NCI-H128 (cell line): ENCODE results near the gene SLC22A15.
"Not testable (repeated sequence)": the region's sequence is repeated elsewhere in the genome, so short reads cannot be mapped to it uniquely, and the experiment has no call there.

Experiments
- DNase-seq: peaks from one replicate; lab custom pipeline; 2025; ENCODE audit not compliant: unreplicated experiment; lab: John Stamatoyannopoulos, UW

SLC22A15 gene

DNA sequence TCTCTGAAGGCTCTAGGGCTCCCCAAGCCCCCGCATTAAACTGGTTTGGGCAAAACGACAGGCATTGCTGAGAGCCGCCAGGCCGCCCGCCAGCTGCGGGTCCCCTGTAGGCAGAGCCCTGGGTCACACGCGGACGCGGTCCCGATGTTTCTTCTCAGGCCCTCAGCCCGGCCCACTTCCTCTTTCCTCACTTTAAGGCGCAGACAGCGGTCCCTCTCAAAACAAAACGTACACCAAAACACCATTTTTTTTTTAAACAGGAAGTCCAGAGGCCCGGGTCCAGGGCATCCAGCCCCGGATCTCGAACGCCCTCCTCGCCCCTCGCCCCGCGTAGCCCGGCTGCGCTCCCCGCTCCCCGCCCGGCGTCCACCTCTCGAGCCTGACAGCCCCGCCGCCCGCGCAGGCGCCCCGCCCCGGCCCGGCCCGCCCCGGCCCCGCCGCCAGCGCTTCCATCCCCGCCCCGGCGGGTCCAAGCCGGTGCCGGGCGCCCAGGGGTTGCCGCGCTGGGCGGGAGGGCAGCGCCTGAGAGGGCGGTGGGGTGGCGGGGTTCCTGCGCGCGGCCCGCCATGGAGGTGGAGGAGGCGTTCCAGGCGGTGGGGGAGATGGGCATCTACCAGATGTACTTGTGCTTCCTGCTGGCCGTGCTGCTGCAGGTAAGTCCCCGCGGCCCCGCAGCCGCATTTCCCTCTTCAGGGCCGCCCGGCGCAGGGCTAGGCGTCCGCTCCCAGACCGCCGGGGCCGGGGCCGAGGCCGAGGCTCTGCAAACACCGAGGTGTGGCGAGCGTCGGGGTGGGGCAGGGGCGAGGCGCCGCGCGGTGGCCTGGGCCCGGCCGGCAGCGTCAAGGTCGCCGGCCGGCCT is at the start of gene SLC22A15:
Gene SLC22A15 (plus strand): TSS at position 452 of the 859 bp plus-strand sequence. CDS start 115 bp downstream, at position 567.
- no peak for DNase-seq

DNA sequence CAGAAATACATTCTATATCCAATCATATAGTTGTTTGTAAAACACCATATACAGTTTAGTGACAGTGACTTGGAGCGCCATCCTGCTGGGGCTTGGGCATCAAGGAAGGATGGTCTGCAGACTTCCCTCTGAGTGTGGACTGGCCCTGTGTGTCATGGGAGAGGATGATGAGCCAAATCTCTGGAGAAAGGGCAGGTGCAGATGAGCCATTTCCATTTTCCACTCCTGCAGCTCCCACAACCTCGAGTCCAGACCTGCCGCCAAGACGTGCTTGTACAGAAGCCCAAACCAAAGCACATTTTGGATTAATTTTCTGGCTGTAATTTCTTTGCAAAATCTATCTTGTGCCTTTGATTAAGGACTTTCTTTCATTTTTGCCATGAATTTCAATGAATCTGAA is 48.3 kb upstream of the SLC22A15 start:
- DNase-seq: no peak

- DNase-seq: no peak
Measured at GRCh38 chr1:115929881-115930280, 46.4 kb upstream of the SLC22A15 start.

DNA sequence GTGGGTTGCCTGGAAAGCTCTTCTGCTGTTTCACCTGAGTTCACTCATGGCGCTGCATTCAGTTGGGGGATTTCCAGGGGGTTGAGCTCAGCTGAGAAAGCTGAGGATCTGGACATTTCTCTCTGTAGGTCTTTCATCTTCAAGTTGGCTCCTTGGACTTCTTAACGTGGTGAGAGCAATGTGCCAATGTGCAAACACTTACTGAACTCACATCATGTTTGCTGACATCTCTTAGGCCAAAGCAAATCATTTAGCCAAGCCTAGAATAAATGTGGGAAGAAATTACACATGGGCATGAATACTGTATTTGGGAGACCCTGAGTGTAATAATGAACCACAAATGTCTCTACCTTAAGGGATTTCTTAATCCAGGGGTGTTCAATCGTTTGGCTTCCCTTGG is 42.7 kb upstream of the SLC22A15 start:
- no peak for DNase-seq

- DNase-seq: no peak
Measured at GRCh38 chr1:115939455-115939854, 36.9 kb upstream of the SLC22A15 start.

- no peak for DNase-seq
Measured at GRCh38 chr1:115946116-115946515, 30.2 kb upstream of the SLC22A15 start.

GRCh38 chr1:115949156-115949555 is 27.2 kb upstream of the SLC22A15 start:
- no peak for DNase-seq

- no peak for DNase-seq
Measured at GRCh38 chr1:115951560-115951959, 24.8 kb upstream of the SLC22A15 start.

DNA sequence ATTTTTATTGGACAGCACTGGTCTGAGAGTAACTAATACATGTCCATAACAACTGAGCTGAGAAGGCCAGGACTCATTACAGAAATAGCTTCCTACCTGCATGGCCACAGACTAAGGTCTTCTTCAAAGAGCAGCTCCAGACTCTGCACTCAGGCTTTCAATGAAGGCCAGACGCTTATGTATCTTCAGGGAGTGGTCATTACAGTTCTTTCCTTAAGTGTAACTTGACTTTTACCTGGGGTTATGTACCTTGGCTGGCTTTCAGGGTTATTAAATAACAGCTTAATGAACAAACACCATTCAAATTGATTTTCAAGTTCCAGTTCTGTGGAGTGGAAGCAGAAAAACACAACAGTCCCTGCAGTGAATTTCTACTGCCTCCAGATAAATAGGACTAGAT is 23.8 kb upstream of the SLC22A15 start:
- DNase-seq: no peak

- DNase-seq: no peak
Measured at GRCh38 chr1:115953180-115953579, 23.1 kb upstream of the SLC22A15 start.

DNA sequence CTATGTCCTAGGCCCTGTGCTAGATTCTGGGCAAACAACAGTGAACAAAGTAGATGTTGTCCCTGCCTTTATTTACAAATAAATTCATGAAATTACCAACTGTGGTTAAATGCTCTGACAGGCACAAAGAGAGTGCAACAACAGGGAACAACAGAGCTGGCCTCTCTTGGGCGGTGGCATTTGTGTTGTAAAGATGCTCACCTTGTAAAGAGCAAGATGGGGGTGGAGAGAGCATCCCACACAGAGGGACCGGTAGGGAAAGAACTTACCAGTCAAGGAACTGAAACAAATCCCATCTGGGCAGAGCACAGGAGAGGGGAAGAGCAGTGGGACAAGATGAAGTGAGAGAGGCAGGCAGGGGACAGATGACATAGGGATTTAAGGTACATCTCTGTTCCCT is 21.6 kb upstream of the SLC22A15 start:
- no peak for DNase-seq

GRCh38 chr1:115955228-115955627 is 21.1 kb upstream of the SLC22A15 start:
- DNase-seq: no peak

DNA sequence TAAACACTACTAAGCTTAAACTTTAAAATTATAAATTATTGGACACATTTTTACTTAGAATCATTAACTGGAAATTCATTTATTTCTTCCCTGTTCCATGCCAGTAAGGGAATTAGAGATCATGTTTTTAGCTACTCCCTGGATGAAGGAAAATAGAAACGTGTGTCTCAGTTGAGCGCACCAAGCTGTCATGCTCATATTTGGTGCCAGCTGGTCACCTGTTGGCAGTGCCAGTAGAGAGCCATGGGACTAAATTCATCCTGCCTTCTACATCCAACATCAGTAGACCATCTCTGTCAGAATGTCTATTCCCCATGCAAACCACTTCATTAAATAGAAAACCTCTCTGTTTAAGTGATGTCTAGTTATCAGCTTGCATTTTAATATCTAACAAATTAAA is 17.4 kb upstream of the SLC22A15 start:
- DNase-seq: no peak

DNA sequence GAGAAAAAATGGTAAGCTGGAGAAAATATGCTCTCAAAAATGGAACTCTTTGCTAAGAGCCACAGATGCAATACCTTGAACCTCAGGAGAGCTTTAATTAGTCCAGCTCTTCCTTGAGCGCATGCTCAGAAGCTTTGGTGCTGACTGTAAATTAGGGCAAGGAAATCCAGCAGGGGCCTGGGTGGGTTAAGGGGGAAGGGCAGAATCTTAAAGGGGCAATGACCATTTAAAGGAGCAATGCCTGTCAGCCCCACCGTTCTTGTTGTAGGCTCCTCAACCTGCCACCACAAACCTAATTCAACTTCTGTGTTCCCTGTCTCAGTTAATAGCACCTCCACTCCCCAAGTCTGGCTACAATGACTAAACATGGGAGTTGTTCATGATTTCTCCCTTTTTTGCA is 6.8 kb upstream of the SLC22A15 start:
- DNase-seq: no peak

GRCh38 chr1:115971778-115972177 is 4.5 kb upstream of the SLC22A15 start:
- DNase-seq: not testable (repeated sequence)

GRCh38 chr1:115973154-115973553 is 3.2 kb upstream of the SLC22A15 start:
- no peak for DNase-seq

DNA sequence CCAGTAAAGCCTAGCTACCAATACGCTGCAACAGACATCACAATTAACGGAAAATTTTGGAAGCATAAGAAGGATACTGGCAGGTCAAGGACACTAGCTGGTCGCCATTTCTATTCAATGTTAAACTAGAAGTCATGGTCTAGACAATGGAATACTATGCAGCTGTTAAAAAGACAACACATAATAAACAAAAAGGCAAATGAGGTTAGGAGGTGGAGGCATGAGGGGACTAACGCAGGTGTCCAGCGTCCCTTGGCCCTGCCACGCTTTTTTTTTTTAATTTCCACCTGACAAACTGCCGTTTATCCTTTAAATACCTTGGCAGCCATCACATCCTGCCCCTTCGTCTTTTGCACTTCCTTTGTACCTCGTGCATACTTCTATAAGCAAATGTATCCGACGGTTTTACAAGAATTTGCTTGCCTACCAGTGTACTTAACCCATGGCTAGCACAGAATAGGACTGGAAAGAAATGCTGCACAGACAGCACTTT is 698 bp upstream of the SLC22A15 start:
- no peak for DNase-seq

DNA sequence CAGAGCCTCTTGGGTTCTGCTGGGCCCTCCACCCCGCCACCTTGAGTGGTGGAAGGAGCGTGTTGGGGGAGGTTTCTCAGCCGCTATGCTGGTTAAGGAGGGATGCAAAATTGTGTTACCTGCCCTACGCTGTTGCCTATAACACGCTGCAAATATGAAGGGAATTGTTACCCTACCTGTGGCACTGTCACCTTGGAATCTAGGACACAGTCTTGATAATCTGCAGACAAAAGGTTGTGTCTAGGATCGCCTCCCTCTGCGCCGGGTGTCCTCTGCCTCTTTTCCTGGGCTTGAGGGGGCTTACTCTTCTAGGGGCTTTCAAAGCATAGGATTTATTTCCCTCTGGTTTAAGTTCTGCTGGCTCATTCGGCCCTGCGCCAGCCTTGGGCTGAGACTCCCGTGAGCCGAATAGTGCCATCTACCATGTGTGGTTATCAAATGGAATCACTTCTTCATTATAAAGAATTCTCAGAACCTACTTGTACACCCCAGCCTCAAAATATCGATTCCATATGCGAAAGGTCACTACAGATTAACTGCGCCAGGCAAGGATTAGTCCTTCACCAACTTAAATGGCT is 697 bp downstream of the SLC22A15 start:
- no peak for DNase-seq

GRCh38 chr1:115977499-115978258 is 1.4 kb downstream of the SLC22A15 start:
- DNase-seq: no peak

- no peak for DNase-seq
Measured at GRCh38 chr1:115978292-115978941, 2.1 kb downstream of the SLC22A15 start.

- no peak for DNase-seq
Measured at GRCh38 chr1:115980156-115980555, 3.8 kb downstream of the SLC22A15 start.
